T47D (cell line): ENCODE measurements around the gene TAF4.
"Not testable (repeated sequence)": the region's sequence is repeated elsewhere in the genome, so short reads cannot be mapped to it uniquely, and the experiment has no call there.

Source experiments
- DNase-seq, 2 experiments: peaks; one replicate each; pipeline versions ENCODE4 v3.0.0 to v3.0.0-alpha.2; 2011 to 2012; ENCODE audit warnings: low read depth in 1 of 2, low spot score in 1 of 2
- JUND ChIP-seq: IDR thresholded peaks from 2 replicates; pipeline ENCODE4 v1.6.1; 2012; ENCODE audit warnings: low read depth
- in situ Hi-C: cut with HindIII; loops from 2 replicates; pipeline ENCODE4 v1.10.0; 2016; ENCODE audit warnings: low sequenced_read_pairs, low pct_unique_long_range_greater_than_20kb

TAF4 gene

DNA sequence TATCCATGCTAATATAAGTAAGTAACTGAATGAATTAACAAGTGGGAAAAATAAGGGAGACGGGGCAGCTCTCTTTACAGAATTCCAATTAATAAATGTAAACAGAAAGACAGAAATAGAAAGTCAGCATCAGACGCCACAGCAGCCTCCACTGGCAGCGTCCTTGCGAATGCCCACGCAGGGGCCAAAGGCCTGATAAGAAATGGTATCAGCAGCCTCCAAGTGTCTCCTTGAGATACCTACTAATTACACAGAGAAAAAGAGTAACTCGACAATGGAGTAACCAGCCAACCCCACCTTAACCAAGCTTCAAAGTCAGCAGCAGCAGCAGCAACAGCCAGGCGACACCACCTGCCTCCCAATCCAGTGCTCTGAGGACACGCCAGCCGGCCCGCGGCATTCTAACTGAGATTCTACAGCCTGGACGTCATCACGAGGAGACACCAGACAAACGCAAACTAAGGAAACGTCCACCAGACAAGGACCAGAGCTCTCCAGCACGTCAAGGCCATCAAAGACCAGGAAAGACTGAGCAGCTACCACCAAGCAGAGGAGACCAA lies 78.8 kb downstream of the TAF4 start:
- no peak for TF ChIP-seq JUND
- in situ Hi-C loops: no loop called here
- DNase-seq: no peak

DNA sequence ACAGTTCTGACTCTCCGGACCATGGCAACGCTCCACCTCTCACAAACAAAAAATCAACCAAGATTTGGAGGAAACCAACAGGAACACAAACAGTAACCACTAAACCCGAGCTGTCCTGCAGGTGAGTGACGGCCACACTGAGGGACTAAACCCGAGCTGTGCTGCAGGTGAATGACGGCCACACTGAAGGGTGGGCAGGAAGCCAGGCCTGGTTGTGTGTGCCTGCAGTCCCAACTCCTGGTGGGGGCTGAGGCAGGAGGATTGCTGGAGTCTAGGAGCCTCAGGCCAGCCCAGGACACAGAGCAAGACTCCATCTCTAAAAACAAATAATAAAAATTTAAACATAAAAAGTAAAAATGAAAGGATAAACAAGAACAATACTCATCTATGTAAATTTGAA lies 80.6 kb downstream of the TAF4 start:
- in situ Hi-C loops: no loop called here
- DNase-seq: no peak
- TF ChIP-seq JUND: no peak

DNA sequence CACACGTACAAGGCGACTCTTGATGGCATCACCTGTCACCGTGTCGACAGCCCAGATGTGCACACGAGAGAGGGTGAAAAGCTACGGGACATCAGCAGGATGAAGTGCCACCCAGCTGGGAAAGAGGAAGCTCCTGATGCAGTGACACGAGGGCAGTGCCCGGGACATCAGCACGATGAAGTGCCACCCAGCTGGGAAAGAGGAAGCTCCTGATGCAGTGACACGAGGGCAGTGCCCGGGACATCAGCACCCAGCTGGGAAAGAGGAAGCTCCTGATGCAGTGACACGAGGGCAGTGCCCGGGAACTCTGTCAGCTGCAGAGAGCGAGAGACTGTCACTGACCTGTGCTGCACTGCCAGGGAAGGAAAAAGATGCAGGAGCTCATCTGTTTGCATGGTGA lies 81.2 kb downstream of the TAF4 start:
- in situ Hi-C loops, DNase-seq: not testable (repeated sequence)

DNA sequence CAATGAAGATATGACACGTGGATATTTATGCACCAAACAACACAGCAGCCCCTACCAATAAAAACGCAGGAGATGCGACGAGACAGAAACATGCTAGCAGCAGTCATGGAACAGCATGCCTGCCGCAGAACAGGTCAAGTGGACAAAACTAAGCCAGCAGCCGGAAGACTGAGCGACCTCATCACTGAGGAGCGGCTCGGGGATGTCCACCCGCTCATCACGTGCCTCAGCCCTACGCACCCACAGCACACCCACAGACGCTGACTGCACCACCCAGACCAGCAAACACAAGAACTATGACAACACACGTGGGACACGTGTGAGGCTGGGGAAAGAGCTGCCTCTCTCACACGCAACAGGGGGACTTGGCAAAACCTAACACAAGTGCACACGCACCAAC lies 81.7 kb downstream of the TAF4 start:
- no peak for DNase-seq
- no peak for TF ChIP-seq JUND
- in situ Hi-C loops: no loop called here

DNA sequence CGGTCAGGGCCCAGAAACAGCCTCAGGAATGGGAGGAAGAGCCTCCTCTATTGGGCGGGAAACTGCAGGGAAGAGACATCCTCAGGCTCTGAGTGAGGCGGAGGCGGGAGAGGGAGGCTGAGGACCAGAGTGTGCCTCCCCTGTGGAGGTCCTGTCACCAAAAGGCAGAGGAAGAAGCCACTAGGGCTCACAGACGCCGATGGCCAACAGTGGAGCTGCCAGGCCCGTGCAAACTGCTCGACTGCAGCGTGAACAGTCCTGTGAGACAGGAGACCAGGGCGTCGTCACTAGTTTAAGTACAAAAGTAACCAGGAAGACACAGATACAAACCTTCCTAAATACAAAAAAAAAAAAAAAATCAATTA lies 82.7 kb downstream of the TAF4 start:
- no peak for TF ChIP-seq JUND
- in situ Hi-C loops: no loop called here
- no peak for DNase-seq

DNA sequence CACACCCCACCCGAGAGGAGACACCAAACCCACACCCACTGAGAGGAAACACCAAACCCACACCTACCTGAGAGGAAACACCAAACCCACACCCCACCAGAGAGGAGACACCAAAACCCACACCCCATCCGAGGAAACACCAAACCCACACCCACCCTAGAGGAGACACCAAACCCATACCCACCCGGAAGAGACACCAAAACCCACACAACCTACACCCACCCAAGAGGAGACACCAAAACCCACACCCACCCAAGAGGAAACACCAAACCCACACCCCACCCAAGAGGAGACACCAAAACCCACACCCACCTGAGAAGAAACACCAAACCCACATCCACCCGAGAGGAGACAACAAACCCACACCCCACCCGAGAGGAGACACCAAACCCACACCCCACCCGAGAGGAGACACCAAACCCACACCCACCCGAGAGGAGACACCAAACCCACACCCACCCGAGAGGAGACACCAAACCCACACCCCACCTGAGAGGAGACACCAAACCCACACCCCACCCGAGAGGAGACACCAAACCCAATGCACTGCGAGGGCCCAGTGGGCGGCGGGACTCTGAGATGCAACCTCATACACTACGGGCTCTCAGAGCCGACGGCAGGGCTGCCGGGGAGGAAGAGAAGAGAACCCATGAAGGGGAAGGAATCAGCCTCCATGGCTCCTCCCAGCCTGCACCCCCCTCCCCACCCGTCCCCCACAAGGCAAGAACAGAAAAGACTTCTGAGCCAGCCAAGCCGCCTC lies 83.3 kb downstream of the TAF4 start:
- DNase-seq: no peak
- no peak for TF ChIP-seq JUND
- in situ Hi-C loops: no loop called here

DNA sequence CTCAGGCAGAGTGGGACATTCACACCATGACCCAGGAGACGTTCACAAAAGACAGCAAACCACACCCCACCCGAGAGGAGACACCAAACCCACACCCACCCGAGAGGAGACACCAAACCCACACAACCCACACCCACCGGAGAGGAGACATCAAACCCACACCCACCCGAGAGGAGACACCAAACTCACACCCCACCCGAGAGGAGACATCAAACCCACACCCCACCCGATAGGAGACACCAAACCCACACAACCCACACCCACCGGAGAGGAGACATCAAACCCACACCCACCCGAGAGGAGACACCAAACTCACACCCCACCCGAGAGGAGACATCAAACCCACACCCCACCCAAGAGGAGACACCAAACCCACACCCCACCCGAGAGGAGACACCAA lies 84.0 kb downstream of the TAF4 start:
- in situ Hi-C loops, DNase-seq: not testable (repeated sequence)

DNA sequence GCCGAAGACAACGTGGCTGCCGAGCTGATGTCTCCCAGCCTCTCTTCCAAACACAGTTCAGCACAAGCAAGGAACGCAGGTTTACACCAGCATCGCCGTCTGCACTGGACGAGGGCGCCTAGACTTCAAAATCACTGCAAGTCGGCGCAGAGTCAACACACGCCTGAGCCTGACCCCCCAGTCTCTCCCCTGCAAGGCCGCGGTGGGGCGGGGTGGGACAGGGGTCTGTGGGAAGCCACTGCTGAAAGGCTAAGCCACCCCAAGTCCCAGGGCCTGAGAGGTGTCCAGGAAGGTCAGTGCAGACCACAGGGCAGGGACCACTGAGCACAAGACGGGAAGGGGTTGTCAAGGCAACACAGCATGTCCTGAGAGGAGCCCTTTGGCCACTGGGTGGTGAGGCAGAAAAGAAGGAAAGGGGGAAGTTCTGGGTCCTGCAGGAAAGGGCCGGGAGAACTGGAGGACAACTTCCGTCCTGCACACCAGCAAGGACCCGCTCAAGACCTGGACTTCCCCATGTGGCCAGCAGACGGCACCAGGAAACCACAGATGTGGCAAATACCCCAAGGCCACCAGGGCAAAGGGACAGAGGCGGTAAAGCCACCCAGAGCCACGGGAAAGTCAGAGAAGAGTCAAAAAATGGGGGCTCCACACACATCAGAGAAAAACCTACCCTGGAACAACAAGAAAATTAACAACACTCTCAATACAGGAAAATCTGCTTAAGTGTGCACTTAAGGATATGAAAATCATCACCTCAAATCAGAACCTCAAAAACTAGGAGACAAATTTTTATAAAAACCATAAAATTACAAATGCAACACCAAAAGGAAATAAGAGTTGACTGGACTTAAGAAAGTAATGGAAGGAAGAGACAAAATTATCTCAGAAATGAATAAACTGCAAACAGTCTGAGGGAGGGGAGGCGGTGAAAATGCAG lies 84.8 kb downstream of the TAF4 start:
- TF ChIP-seq JUND: no peak
- in situ Hi-C loops: no loop called here
- DNase-seq: peak; percentile 77 to 85

DNA sequence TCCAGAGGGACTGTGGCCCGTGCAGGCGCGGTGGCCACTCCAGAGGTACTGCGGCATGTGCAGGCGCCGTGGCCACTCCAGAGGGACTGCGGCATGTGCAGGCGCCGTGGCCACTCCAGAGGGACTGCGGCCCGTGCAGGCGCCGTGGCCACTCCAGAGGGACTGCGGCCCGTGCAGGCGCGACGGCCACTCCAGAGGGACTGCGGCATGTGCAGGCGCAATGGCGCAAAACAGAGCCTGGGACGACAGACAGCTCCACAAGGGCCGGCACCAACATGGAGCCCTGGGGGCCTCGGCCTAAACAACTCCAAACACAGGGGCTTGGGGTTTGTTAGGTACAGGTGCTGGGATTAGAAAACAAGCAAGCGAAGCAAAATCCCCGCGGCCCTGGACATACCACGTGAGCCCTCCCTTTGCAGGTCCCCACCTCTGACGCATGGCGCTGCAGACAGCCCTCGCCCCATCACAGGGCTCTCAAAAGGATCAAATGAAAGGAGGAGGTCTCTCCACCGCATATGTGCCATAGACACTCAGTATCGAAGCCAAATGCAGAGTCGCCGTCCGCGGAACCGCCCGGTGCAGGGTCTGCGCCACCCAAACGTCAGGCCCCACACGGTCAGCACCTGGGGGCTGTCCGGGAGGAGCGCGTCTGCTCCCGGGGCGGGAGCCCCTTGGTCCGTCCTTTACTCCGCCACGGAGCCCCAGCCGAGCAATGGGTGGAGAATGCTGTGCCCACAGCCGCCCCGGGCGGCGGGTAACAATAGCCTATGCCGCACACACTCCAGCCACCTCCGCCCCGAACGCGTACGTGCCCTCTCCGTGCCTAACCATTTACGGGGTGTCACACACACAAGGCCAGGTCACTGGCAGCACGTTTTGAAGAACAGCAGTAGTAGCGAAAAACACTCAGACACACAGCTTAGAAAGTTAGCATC lies 85.7 kb downstream of the TAF4 start:
- in situ Hi-C loops: no loop called here
- TF ChIP-seq JUND: no peak
- DNase-seq: no peak

DNA sequence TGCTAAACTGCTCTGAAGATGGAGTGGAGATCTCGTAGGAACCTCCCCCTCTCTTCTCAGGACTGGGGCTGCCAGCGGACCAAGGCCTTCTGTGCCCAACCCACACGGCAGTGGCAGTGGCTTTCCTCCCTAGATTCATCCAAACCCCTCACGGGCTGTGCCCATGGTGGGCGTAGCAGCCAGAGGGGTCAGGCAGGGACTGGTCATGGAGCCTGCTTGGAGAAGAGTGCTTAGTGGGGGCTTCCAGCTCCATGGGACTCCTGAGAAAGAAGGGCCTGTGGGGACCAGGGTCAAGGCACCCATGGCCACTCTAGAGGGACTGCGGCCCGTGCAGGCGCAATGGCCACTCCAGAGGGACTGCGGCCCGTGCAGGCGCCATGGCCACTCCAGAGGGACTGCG lies 86.6 kb downstream of the TAF4 start:
- in situ Hi-C loops: no loop called here
- DNase-seq: no peak
- TF ChIP-seq JUND: no peak

DNA sequence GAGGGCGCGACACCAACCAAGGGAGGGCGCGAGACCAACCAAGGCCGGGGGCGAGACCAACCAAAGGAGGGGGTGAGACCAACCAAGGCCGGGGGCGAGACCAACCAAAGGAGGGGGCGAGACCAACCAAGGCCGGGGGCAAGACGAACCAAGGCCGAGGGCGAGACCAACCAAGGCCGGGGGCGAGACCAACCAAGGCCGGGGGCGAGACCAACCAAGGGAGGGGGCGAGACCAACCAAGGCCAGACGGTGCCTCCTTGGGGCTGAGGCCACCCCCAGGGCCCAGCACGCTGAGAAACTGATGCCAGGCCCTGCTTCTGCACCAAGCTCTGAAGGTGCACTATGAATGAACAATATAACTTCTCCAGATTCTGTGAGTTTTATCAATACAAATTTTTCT lies 87.2 kb downstream of the TAF4 start:
- in situ Hi-C loops: no loop called here
- TF ChIP-seq JUND: no peak
- DNase-seq: no peak

DNA sequence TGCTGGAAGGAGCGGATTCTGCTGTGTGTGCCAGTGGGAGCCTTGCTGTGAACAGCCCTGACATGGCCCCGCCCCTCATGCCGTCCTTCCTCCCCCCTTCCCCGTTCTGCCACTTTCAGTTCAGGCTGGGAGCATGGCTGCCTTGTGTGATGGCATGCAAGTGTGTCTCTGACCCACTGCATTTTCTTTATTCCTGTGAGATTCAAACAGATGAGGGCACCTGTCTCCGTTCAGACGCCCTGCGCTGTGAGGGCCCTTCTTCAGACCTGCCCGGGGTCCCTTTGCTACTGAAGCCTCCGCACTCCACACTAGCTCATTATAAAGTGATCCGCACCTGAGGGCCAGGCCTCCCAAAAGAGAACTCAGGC lies 88.3 kb downstream of the TAF4 start:
- TF ChIP-seq JUND: no peak
- in situ Hi-C loops: no loop called here
- no peak for DNase-seq
